Fibroblast of the aortic adventitia (primary cell): Measurements from ENCODE around the gene CRYGN. TPM values are rescaled to one million over a fixed set of nuclear protein-coding genes. Genes with fewer than 3 reads are reported as not detected.

Experiments
- DNase-seq: peaks from one replicate; pipeline ENCODE4 v3.0.0-alpha.2; 2010; ENCODE audit warnings: low read depth
- H3K4me3 ChIP-seq: 2 replicates; pipeline ENCODE4 v1.5.1; 2011; ENCODE audit warnings: low read depth, mild to moderate bottlenecking, control low read depth, low read length, moderate library complexity
- small RNA-seq: library from RNA; depleted of rRNA; stranded (forward); fragments of <200 nt; gene quantifications from one replicate; pipeline ENCODE3, GENCODE V24; 2012
- total RNA-seq: library from RNA; depleted of rRNA; stranded (reverse); fragments of >200 nt; gene quantifications from 2 replicates; pipeline ENCODE4 v1.2.3, GENCODE V29; 2012; ENCODE audit warnings: low replicate concordance
- TF ChIP-seq, protein P1 (sequence below): IDR thresholded peaks from 2 replicates; pipeline ENCODE4 v1.5.1; 2011; ENCODE audit warnings: mild to moderate bottlenecking, low read length, control low read depth, inconsistent platforms; ENCODE audit not compliant: insufficient read depth

CRYGN gene
- total RNA-seq, 1 donor: 0.09 TPM

GRCh38 chr7:151379534-151380198 is 60.3 kb downstream of the CRYGN start:
- H3K4me3 ChIP-seq: no peak overlapping the region
- no peak for DNase-seq
- TF ChIP-seq, protein P1, sequence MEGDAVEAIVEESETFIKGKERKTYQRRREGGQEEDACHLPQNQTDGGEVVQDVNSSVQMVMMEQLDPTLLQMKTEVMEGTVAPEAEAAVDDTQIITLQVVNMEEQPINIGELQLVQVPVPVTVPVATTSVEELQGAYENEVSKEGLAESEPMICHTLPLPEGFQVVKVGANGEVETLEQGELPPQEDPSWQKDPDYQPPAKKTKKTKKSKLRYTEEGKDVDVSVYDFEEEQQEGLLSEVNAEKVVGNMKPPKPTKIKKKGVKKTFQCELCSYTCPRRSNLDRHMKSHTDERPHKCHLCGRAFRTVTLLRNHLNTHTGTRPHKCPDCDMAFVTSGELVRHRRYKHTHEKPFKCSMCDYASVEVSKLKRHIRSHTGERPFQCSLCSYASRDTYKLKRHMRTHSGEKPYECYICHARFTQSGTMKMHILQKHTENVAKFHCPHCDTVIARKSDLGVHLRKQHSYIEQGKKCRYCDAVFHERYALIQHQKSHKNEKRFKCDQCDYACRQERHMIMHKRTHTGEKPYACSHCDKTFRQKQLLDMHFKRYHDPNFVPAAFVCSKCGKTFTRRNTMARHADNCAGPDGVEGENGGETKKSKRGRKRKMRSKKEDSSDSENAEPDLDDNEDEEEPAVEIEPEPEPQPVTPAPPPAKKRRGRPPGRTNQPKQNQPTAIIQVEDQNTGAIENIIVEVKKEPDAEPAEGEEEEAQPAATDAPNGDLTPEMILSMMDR: no peak

- no peak for DNase-seq
- no peak overlapping the region for H3K4me3 ChIP-seq
- TF ChIP-seq, protein P1: no peak
These were observed 60.8 kb downstream of the CRYGN start for GRCh38 chr7:151379193-151379520.

Small RNA genes lying within 50 kb of the gene (small RNA-seq; reads per million reads assigned to genes)
- gene MIR3907 (not detected), gene RN7SL76P (not detected)

Other genes starting within 250 kb of the CRYGN start
- gene H2BK1, start 229.7 kb downstream of the CRYGN start, total RNA-seq: not detected in 2 replicates
- 18.8 and 50.9 TPM in 2 replicates for gene ABCF2, start 212.9 kb downstream of the CRYGN start, total RNA-seq
- gene CHPF2, start 207.7 kb downstream of the CRYGN start, total RNA-seq: 33.0 and 47.0 TPM in 2 replicates
- 44.9 and 59.7 TPM in 2 replicates for gene SMARCD3, start 191.4 kb downstream of the CRYGN start, total RNA-seq
- gene NUB1, start 98.3 kb downstream of the CRYGN start, total RNA-seq: 46.5 and 193 TPM in 2 replicates
- 0.45 and 17.7 TPM in 2 replicates for gene WDR86, start 30.1 kb downstream of the CRYGN start, total RNA-seq
- gene RHEB, start 79.8 kb upstream of the CRYGN start, total RNA-seq: 98.8 and 173 TPM in 2 replicates